ENCODE measurements around the gene SAMD14. TPM values are rescaled to one million over a fixed set of nuclear protein-coding genes. Genes with fewer than 3 reads are reported as not detected.
A peak's percentile ranks its signal among the peaks of the same experiment; 100 is the strongest.

The SAMD14 gene
- total RNA-seq, 3 donors from 2014 or later: 0.52 to 2.6 (median 1.2) TPM

- no peak overlapping the region for H3K4me3 ChIP-seq
- H3K9me3 ChIP-seq: no peaks in the 10 kb centered on the region
- no peaks in the 10 kb centered on the region for H3K36me3 ChIP-seq (ENCODE audit: low read depth)
- intact Hi-C loops (cut with DNase I, micrococcal nuclease): loop anchor here in 1 of 2 donors (10.0 kb wide), 1 partner anchor 50 kb away; no protein-coding TSS in a partner anchor
- no peak for TF ChIP-seq CTCF (IDR thresholded peaks at IDR 0.05)
- peaks cover 4% of the 10 kb centered on the region for H3K4me1 ChIP-seq (ENCODE audit: low read depth)
- no peak for ATAC-seq
- DNase-seq: no peak
These were observed 34.7 kb upstream of the SAMD14 start for GRCh38 chr17:50164697-50164988.

- Histone ChIP-seq H3K9me3 (no peaks in the 10 kb centered on the region), H3K4me3 (no peak overlapping the region), H3K4me1 (ENCODE audit: low read depth) (peaks cover 4% of the 10 kb centered on the region), H3K36me3 (ENCODE audit: low read depth) (no peaks in the 10 kb centered on the region)
- ATAC-seq (no peak), DNase-seq (peak in 2 of 3 donors; percentile 23 to 53)
- intact Hi-C loops (cut with DNase I, micrococcal nuclease): loop anchor here in 1 of 2 donors (10.0 kb wide), 1 partner anchor 49 kb away; no protein-coding TSS in a partner anchor
- no peak for TF ChIP-seq CTCF (IDR thresholded peaks at IDR 0.05)
These were observed 34.1 kb upstream of the SAMD14 start for GRCh38 chr17:50163843-50164696.

GRCh38 chr17:50162466-50163254 is 32.7 kb upstream of the SAMD14 start:
- no peak for ATAC-seq
- intact Hi-C loops (cut with DNase I, micrococcal nuclease): loop anchor here in 1 of 2 donors (10.0 kb wide), 1 partner anchor 48 kb away; no protein-coding TSS in a partner anchor
- DNase-seq: no peak
- no peak overlapping the region for H3K4me3 ChIP-seq
- peaks cover 4% of the 10 kb centered on the region for H3K4me1 ChIP-seq (ENCODE audit: low read depth)
- H3K36me3 ChIP-seq (ENCODE audit: low read depth): no peaks in the 10 kb centered on the region
- H3K9me3 ChIP-seq: no peaks in the 10 kb centered on the region
- TF ChIP-seq CTCF (IDR thresholded peaks at IDR 0.05): no peak

GRCh38 chr17:50161911-50162288 is 31.9 kb upstream of the SAMD14 start:
- intact Hi-C loops (cut with DNase I, micrococcal nuclease): loop anchor here in 1 of 2 donors (10.0 kb wide), 1 partner anchor 47 kb away; no protein-coding TSS in a partner anchor
- no peaks in the 10 kb centered on the region for H3K9me3 ChIP-seq
- TF ChIP-seq CTCF (IDR thresholded peaks at IDR 0.05): no peak
- no peak overlapping the region for H3K4me3 ChIP-seq
- no peaks in the 10 kb centered on the region for H3K36me3 ChIP-seq (ENCODE audit: low read depth)
- DNase-seq (peak in 2 of 3 donors; percentile 26 to 54), ATAC-seq (no peak)
- H3K4me1 ChIP-seq (ENCODE audit: low read depth): peaks cover 4% of the 10 kb centered on the region

GRCh38 chr17:50161023-50161910 is 31.3 kb upstream of the SAMD14 start:
- ATAC-seq: peak; percentile 99
- no peak overlapping the region for H3K4me3 ChIP-seq
- H3K4me1 ChIP-seq (ENCODE audit: low read depth): peaks cover 4% of the 10 kb centered on the region
- intact Hi-C loops (cut with DNase I, micrococcal nuclease): loop anchor here in 1 of 2 donors (10.0 kb wide), 1 partner anchor 46 kb away; no protein-coding TSS in a partner anchor
- TF ChIP-seq CTCF (IDR thresholded peaks at IDR 0.05): peak; percentile 95
- no peaks in the 10 kb centered on the region for H3K36me3 ChIP-seq (ENCODE audit: low read depth)
- no peaks in the 10 kb centered on the region for H3K9me3 ChIP-seq
- DNase-seq: peak; percentile 90 to 96 (median 93)
